Heart right ventricle (tissue), 16 donors: ENCODE measurements around the gene HADHA. TPM values are rescaled to one million over a fixed set of nuclear protein-coding genes. Genes with fewer than 3 reads are reported as not detected.

Source experiments
- ATAC-seq, 8 donors: fragments of 200-7000 bp; cut with Tn5 transposase; one replicate each; pipeline ENCODE4 v1.9.1; 2020; ENCODE audit warnings: mild to moderate bottlenecking in 8 of 8, moderate library complexity in 8 of 8, moderate number of reproducible peaks in 1 of 8
- DNase-seq, 2 donors: peaks; one replicate each; pipeline ENCODE4 v3.0.0-alpha.2; 2020
- H3K27ac ChIP-seq, 10 donors: fragments of 200-600 bp; sonication (generic) in 2 of 10; one replicate each; pipeline versions ENCODE4 v1.5.0 to v1.8.0; 2020 to 2022; ENCODE audit warnings: mild to moderate bottlenecking in 3 of 10
- H3K27me3 ChIP-seq, 7 donors: fragments of 200-600 bp; one replicate each; pipeline ENCODE4 v1.8.0; 2021 to 2022; ENCODE audit warnings: mild to moderate bottlenecking in 2 of 7
- H3K36me3 ChIP-seq, 9 donors: fragments of 200-600 bp; sonication (generic) in 1 of 9; one replicate each; pipeline versions ENCODE4 v1.5.0 to v1.8.0; 2020 to 2022; ENCODE audit warnings: mild to moderate bottlenecking in 2 of 9
- H3K4me1 ChIP-seq, 9 donors: fragments of 200-600 bp; sonication (generic) in 1 of 9; one replicate each; pipeline versions ENCODE4 v1.5.0 to v1.8.0; 2020 to 2022; ENCODE audit warnings: mild to moderate bottlenecking in 4 of 9
- H3K4me3 ChIP-seq, 10 donors: fragments of 200-600 bp; sonication (generic) in 2 of 10; one replicate each; pipeline versions ENCODE4 v1.5.0 to v1.8.0; 2020 to 2022; ENCODE audit warnings: mild to moderate bottlenecking in 7 of 10, moderate library complexity in 2 of 10
- H3K9me3 ChIP-seq, 11 donors: fragments of 200-600 bp in 10 of 11; sonication (generic) in 2 of 11; one replicate each; pipeline versions ENCODE4 v1.5.0 to v1.8.0; 2013 to 2022; ENCODE audit warnings: mild to moderate bottlenecking in 2 of 11, control low read depth in 1 of 11, moderate library complexity in 1 of 11
- WGBS, 2 donors: extraction: QIAGEN DNeasy Blood & Tissue Kit; methylation state at CpG; one replicate each; pipeline ENCODE4 v1.1.7; 2013; ENCODE audit warnings: inconsistent platforms in 1 of 2; 5-methylcytosine and 5-hydroxymethylcytosine counted together
- intact Hi-C, 10 donors: fragments of 100-400 bp; cut with DNase I; formaldehyde crosslinking; loops; one replicate each; pipeline versions ENCODE4 v1.11.1 to v1.14.2; 2022
- polyA plus RNA-seq, 2 donors: library from polyadenylated mRNA; stranded (reverse); fragments of 200-250 nt; gene quantifications; one replicate each; pipeline ENCODE4 v1.2.3, GENCODE V29; 2013
- total RNA-seq, 10 donors: library from RNA; stranded (reverse); fragmentation: NEBNext Ultra II Directional in 3 of 10; extraction: Animal tissue kit (Norgen Biotek cat#: 25700) in 3 of 10; gene quantifications; one replicate each; pipeline versions ENCODE4 v1.2.1 to v1.2.4, GENCODE V29; 2021 to 2023
- TF ChIP-seq, protein P1 (sequence below), 9 donors: fragments of 200-600 bp; sonication (generic) in 2 of 9; IDR thresholded peaks; one replicate each; pipeline versions ENCODE4 v1.5.0 to v1.8.0; 2021 to 2022; ENCODE audit warnings: antibody characterized with exemption in 9 of 9, mild to moderate bottlenecking in 5 of 9, moderate library complexity in 1 of 9
- donor health status: Arrhythmogenic right ventricular cardiomyopathy.
- donor health status: ischemic (EF 13 %, LVEDD 7.1; RV severe dilation, severe dysfunction).
- donor health status: healthy with polysubstance abuse.
- donor health status: DM: no; HTN: yes; CAD: no.
- donor health status: DM: no; HTN: no; CAD: no.
- donor health status: ischemic (EF 25% LVEDD 6.9; RV normal size, moderate dysfunction).
- donor health status: ischemic (EF 25% LVEDD 5.7; RV mildly dilated, moderate dysfunction).
- donor health status: healthy.
- donor health status: DM: yes; HTN: yes; CAD: no.
- donor health status: Ischemic cardiomyopathy.
- donor health status: ischemic (EF 35%, LVEDD 5.7; RV mildly dilated, moderate dysfunction).
- donor health status: nonischemic (EF 11% LVEDD 7.7; RV severe dilation, severe dysfunction).
- donor health status: DM: yes; HTN: yes; CAD: no.
- donor health status: PGD.
- donor health status: ischemic (EF 29% LVEDD 5.4; RV normal size, mild dysfunction).
- donor health status: nonischemic (EF 23%, LVEDD 6.1; RV moderate dilation, normal function).

Gene HADHA
- total and polyA plus RNA-seq, 12 donors, result 143 to 686 (median 377) TPM

DNA sequence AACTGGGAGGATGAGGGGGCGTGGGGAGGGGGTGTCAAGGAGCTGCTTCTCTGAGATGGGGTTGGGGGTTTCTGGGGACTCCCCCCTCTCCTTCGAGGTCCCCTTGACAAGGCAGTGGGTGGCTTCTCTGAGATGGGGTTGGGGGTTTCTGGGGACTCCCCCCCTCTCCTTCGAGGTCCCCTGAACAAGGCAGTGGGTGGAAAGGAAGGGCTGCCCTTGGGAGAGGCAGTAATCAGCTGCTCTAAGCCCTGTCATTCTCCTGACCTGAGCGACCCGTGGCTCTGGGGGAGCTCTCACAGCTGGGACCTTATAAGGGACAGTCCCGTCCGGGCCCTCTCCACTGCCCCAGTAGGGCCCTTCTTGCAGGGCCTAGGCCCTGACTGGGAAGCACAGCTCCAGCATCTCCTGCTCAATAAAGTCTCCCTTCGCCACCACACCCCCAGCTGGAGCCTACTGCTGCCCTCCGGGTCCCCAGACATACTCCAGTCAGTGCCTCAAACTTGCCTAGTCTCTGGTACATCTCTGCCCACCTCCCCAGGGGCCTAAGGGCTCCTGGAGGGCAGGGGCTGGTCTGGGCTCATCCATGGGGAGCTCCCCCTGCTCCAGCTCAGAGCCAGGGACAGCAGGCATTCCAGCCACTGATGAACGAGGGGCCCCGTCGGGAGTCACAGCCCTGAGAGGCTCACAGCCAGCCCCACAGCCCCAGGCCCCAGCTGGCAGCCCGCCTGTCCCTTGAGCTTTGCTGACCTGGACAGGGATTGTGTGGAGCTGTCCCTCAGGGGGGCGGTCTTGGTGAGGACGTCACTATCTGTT lies 68.8 kb downstream of the HADHA start:
- Histone ChIP-seq H3K4me1 (peaks cover 6 to 31% (median 22%) of the 10 kb centered on the region in 9 donors), H3K27ac (no peak overlapping the region), H3K36me3 (no peaks in the 10 kb centered on the region), H3K27me3 (peaks cover 12 to 58% (median 39%) of the 10 kb centered on the region in 7 donors), H3K9me3 (no peaks in the 10 kb centered on the region), H3K4me3 (no peak overlapping the region)
- intact Hi-C loops, result no loop called here
- TF ChIP-seq, protein P1, sequence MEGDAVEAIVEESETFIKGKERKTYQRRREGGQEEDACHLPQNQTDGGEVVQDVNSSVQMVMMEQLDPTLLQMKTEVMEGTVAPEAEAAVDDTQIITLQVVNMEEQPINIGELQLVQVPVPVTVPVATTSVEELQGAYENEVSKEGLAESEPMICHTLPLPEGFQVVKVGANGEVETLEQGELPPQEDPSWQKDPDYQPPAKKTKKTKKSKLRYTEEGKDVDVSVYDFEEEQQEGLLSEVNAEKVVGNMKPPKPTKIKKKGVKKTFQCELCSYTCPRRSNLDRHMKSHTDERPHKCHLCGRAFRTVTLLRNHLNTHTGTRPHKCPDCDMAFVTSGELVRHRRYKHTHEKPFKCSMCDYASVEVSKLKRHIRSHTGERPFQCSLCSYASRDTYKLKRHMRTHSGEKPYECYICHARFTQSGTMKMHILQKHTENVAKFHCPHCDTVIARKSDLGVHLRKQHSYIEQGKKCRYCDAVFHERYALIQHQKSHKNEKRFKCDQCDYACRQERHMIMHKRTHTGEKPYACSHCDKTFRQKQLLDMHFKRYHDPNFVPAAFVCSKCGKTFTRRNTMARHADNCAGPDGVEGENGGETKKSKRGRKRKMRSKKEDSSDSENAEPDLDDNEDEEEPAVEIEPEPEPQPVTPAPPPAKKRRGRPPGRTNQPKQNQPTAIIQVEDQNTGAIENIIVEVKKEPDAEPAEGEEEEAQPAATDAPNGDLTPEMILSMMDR (IDR thresholded peaks at IDR 0.05), result no peak
- no peak for DNase-seq
- WGBS, 2 donors, result 66 to 72% methylated on average over 15 of the region's 15 CpGs
- peak in 1 of 8 donors; percentile 3 for ATAC-seq

DNA sequence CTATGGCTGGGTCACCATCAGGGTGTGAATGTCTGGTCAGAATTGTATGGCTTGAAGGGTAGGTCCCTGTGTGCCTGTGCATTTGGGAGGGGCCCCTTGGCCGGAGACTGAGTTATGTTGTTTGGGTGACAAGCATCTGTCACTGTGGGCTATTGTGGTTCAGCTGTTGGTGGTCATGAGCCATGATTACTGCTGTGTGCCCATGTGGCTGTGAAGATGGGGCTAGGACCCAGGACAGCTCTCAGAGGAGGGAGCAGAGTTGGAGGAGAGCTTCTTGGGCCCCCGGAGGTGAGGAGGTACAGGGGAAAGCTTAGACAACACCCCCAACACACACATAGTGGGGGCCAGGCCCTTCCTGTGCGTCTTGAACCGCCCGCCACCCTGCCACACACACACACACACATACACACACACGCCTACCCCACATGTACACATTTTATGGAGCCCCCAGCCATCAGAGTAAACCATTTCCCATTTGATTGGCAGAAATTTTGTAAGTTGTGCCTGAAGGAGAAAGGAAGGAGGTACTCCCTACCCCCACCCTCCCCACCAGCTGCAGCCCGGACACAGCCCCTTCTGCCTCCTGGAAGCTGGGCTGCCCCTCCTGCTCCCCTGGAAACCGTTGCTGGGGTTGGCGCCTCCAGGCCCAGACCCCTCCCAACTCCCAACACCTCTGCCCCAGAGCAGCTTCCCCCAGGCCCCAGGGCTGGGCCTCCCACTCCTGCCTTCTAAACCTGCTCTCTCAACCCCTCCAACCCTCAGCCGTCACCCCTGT lies 69.6 kb downstream of the HADHA start:
- Histone ChIP-seq H3K9me3 (no peaks in the 10 kb centered on the region), H3K36me3 (no peaks in the 10 kb centered on the region), H3K27ac (no peak overlapping the region), H3K4me3 (no peak overlapping the region), H3K27me3 (peaks cover 12 to 57% (median 39%) of the 10 kb centered on the region in 7 donors), H3K4me1 (peaks cover 6 to 29% (median 22%) of the 10 kb centered on the region in 9 donors)
- 77 to 84% methylated on average over 10 of the region's 10 CpGs for WGBS, 2 donors
- intact Hi-C loops, result no loop called here
- TF ChIP-seq, protein P1 (IDR thresholded peaks at IDR 0.05), result no peak
- DNase-seq (no peak), ATAC-seq (no peak)

DNA sequence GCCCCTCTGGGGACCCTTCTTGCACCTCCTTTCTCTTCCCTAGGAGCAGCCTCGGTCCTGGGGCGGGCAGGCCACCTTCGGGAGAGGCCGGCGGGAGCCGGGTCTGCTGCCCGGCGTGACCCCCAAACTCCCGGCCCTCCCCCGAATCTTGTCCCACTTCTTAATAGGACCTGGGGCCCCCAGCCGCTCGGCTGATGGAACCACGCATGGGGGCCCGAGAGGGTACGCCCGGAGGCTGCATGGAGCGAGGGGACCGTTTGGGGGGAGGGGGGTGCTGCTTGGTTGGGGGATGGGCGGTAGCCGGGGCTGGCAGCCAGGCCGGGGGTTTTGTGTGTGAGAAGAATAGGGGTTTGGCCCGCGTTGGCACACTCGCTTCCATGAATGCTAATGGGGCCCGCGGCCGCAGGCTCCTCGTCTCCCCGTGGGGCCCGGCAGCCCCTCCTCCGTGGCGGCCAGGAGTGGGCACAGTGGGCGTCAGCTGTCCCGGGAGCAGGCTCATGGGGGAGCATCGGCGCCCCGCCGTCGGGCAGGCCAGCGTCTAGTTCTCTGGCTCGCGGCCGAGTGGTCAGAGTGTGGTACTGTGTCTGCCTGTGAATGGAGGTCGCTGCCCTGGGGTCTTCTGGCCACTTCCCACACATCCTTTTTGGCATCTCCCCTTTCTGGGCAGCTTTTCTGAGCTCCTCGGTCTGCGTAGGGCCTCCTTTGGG lies 70.5 kb downstream of the HADHA start:
- 28 to 29% methylated on average over 46 of the region's 46 CpGs for WGBS, 2 donors
- Histone ChIP-seq H3K27ac (no peak overlapping the region), H3K36me3 (no peaks in the 10 kb centered on the region), H3K4me3 (peak overlapping the region in 5 of 10 donors; percentile 39 to 53 (median 45)), H3K4me1 (peaks cover 0 to 20% (median 16%) of the 10 kb centered on the region in 9 donors), H3K9me3 (no peaks in the 10 kb centered on the region), H3K27me3 (peaks cover 12 to 50% (median 39%) of the 10 kb centered on the region in 7 donors)
- ATAC-seq (no peak), DNase-seq (no peak)
- intact Hi-C loops, result no loop called here
- TF ChIP-seq, protein P1 (IDR thresholded peaks at IDR 0.05), result no peak
